Measurements from ENCODE around the gene JPH2. TPM values are rescaled to one million over a fixed set of nuclear protein-coding genes. Genes with fewer than 3 reads are reported as not detected.
A peak's percentile ranks its signal among the peaks of the same experiment; 100 is the strongest.

Gene JPH2
- total RNA-seq, 2 donors from 2014 or later, result 131 to 168 TPM

- DNase-seq (ENCODE audit: low spot score), result peak; percentile 34
- peaks cover 15% of the 10 kb centered on the region for H3K36me3 ChIP-seq
- peak overlapping the region; percentile 67 to 79 for H3K4me3 ChIP-seq
- H3K27me3 ChIP-seq, result no peaks in the 10 kb centered on the region
- peaks cover 0 to 60% of the 10 kb centered on the region in 2 donors for H3K4me1 ChIP-seq
- no peaks in the 10 kb centered on the region for H3K9me3 ChIP-seq
- peak overlapping the region; percentile 89 to 97 for H3K27ac ChIP-seq
- TF ChIP-seq, protein P1, sequence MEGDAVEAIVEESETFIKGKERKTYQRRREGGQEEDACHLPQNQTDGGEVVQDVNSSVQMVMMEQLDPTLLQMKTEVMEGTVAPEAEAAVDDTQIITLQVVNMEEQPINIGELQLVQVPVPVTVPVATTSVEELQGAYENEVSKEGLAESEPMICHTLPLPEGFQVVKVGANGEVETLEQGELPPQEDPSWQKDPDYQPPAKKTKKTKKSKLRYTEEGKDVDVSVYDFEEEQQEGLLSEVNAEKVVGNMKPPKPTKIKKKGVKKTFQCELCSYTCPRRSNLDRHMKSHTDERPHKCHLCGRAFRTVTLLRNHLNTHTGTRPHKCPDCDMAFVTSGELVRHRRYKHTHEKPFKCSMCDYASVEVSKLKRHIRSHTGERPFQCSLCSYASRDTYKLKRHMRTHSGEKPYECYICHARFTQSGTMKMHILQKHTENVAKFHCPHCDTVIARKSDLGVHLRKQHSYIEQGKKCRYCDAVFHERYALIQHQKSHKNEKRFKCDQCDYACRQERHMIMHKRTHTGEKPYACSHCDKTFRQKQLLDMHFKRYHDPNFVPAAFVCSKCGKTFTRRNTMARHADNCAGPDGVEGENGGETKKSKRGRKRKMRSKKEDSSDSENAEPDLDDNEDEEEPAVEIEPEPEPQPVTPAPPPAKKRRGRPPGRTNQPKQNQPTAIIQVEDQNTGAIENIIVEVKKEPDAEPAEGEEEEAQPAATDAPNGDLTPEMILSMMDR (IDR thresholded peaks at IDR 0.05), result no peak
Observed at GRCh38 chr20:44185574-44185973, 1.4 kb downstream of the JPH2 start.

DNA sequence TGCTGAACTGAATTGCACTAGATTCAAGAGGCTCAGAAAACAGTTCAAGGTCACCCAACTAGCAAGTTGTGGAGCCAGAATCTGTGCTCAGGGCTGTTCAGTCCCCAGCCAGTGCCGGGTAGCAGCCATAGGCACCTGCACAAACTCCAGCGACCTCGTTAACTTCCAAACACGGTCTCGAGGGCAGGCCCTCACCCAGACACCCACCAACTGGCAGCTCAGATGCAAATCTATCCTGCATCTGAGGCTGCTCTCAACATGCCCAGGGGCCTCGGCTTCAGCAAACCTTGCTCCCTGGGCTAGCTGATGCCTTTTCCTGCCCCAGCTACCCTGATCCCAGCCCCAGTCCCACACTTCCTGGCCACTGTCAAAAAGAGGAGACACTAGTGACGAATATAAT lies 3.7 kb downstream of the JPH2 start:
- no peaks in the 10 kb centered on the region for H3K9me3 ChIP-seq
- peak; percentile 18 for DNase-seq (ENCODE audit: low spot score)
- H3K27me3 ChIP-seq, result no peaks in the 10 kb centered on the region
- peaks cover 15% of the 10 kb centered on the region for H3K36me3 ChIP-seq
- H3K4me1 ChIP-seq, result peaks cover 0 to 47% of the 10 kb centered on the region in 2 donors
- H3K4me3 ChIP-seq, result peak overlapping the region; percentile 67 to 79
- peak overlapping the region; percentile 89 to 97 for H3K27ac ChIP-seq
- TF ChIP-seq, protein P1 (IDR thresholded peaks at IDR 0.05), result no peak

DNA sequence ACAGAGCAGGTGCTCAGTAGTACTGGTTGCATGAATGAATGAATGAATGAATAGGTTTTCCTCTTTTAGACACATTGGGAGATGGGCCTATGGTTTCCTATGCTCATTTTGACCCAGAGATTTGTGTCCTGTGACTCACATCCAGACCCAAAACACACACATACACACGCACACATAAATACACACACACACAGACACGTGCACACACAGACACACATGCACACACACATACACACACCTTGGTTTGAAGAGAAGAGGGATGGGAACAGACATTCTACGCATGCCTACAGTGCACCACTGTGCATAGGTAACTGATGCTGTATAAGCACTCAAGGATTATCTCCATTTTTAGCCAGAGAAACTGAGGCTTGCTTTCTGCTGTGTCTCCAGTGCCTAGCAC lies 4.1 kb downstream of the JPH2 start:
- TF ChIP-seq, protein P1 (IDR thresholded peaks at IDR 0.05), result no peak
- peaks cover 0 to 42% of the 10 kb centered on the region in 2 donors for H3K4me1 ChIP-seq
- no peaks in the 10 kb centered on the region for H3K9me3 ChIP-seq
- peak; percentile 38 for DNase-seq (ENCODE audit: low spot score)
- H3K36me3 ChIP-seq, result peaks cover 15% of the 10 kb centered on the region
- no peaks in the 10 kb centered on the region for H3K27me3 ChIP-seq
- H3K4me3 ChIP-seq, result peak overlapping the region; percentile 67 to 79
- H3K27ac ChIP-seq, result peak overlapping the region; percentile 89 to 97

DNA sequence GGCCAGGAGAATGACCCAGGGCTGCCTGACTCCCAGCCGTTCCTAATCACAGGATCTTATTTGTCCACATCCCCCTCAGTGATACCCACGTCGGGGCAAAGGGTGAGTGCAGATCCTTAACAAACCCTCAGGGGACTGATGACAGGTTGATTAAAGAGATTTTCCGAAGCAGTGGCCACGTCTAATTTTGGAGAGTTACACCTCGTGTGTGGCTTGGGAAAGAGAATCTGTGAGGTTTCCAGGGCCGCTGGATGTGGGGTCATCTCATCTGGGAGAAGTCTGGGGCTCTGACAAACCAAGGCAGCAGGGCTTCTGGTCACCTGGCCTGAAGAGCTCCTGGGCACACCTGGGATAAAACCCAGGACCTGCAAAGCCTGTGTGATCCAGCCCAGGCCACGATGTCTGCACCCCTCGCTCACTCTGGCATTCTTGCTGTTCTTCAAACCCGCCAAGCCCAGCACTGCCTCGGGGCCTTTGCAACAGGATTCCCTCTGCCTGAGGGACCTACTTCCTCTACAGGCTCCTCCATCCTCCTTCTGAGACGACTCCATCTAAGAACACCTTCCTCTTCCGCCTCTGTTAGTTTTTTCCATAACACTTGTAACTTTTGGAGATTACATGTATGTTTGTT lies 4.7 kb downstream of the JPH2 start:
- peak overlapping the region; percentile 89 to 97 for H3K27ac ChIP-seq
- DNase-seq (ENCODE audit: low spot score), result no peak
- TF ChIP-seq, protein P1 (IDR thresholded peaks at IDR 0.05), result no peak
- peaks cover 0 to 39% of the 10 kb centered on the region in 2 donors for H3K4me1 ChIP-seq
- no peaks in the 10 kb centered on the region for H3K27me3 ChIP-seq
- peak overlapping the region; percentile 67 to 79 for H3K4me3 ChIP-seq
- peaks cover 18% of the 10 kb centered on the region for H3K36me3 ChIP-seq
- H3K9me3 ChIP-seq, result no peaks in the 10 kb centered on the region

GRCh38 chr20:44181611-44182010 lies 5.4 kb downstream of the JPH2 start:
- H3K4me3 ChIP-seq, result peak overlapping the region; percentile 67 to 79
- peak overlapping the region; percentile 89 to 97 for H3K27ac ChIP-seq
- no peaks in the 10 kb centered on the region for H3K27me3 ChIP-seq
- peaks cover 24% of the 10 kb centered on the region for H3K36me3 ChIP-seq
- TF ChIP-seq, protein P1 (IDR thresholded peaks at IDR 0.05), result no peak
- no peak for DNase-seq (ENCODE audit: low spot score)
- no peaks in the 10 kb centered on the region for H3K9me3 ChIP-seq
- H3K4me1 ChIP-seq, result peaks cover 0 to 39% of the 10 kb centered on the region in 2 donors

DNA sequence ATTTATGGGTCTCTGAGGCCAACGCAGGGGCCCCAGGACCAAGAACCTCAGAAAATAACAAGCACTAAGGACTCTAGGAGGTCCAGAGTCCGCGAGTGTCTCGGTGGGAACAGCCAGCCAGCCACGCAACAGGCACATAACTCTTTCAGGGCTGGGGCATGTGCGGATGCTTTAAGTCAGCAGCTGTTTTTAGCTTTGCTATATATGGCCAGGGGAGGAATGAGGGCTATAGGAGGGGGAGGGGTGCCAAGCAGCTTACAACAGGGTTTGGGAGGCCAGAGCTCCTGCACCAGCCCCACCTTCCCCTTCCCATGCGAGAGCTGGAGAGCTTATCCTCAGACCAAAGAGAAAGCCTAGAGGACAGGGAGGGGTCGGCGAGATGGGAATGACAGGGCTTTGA lies 6.2 kb downstream of the JPH2 start:
- DNase-seq (ENCODE audit: low spot score), result peak; percentile 69
- Histone ChIP-seq H3K4me3 (peak overlapping the region; percentile 30 to 79), H3K4me1 (peaks cover 0 to 40% of the 10 kb centered on the region in 2 donors), H3K36me3 (peaks cover 30% of the 10 kb centered on the region), H3K9me3 (no peaks in the 10 kb centered on the region), H3K27ac (peak overlapping the region; percentile 89 to 97), H3K27me3 (no peaks in the 10 kb centered on the region)
- TF ChIP-seq, protein P1 (IDR thresholded peaks at IDR 0.05), result no peak
